ENCODE measurements around the gene CXCR3.

Gene CXCR3

DNA sequence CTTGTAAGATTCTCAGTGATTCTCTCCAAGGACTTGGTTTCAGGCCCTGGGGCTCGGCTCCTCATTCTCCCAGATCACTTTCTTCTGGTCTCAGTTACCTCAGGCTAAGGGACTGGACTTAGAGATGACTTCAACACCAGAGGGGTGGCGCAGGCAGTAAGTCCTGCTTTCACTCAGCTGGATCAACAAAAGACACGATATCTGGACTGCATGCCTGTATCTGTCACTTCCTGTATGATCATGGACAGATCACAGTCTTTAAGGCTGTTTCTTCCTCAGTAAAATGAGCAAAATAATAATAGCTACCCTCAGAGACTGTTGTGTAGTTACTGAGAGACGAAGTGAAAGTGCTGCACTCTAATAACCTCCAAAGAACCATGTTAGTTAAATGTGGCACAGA is 19.5 kb upstream of the CXCR3 start (continued):
- TF ChIP-seq, protein P1, sequence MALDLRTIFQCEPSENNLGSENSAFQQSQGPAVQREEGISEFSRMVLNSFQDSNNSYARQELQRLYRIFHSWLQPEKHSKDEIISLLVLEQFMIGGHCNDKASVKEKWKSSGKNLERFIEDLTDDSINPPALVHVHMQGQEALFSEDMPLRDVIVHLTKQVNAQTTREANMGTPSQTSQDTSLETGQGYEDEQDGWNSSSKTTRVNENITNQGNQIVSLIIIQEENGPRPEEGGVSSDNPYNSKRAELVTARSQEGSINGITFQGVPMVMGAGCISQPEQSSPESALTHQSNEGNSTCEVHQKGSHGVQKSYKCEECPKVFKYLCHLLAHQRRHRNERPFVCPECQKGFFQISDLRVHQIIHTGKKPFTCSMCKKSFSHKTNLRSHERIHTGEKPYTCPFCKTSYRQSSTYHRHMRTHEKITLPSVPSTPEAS (tag by site-specific recombination; IDR thresholded peaks at IDR 0.05): no peak
- TF ChIP-seq ZNF132 (tag by site-specific recombination; IDR thresholded peaks at IDR 0.05; ENCODE audit: borderline replicate concordance): no peak
- no peak for TF ChIP-seq HOXC10 (CRISPR knock-in tag; IDR thresholded peaks at IDR 0.05)
- TF ChIP-seq, protein P2, sequence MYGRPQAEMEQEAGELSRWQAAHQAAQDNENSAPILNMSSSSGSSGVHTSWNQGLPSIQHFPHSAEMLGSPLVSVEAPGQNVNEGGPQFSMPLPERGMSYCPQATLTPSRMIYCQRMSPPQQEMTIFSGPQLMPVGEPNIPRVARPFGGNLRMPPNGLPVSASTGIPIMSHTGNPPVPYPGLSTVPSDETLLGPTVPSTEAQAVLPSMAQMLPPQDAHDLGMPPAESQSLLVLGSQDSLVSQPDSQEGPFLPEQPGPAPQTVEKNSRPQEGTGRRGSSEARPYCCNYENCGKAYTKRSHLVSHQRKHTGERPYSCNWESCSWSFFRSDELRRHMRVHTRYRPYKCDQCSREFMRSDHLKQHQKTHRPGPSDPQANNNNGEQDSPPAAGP (tag by site-specific recombination; IDR thresholded peaks at IDR 0.05): no peak
- no peak for TF ChIP-seq ZNF529 (tag by site-specific recombination; IDR thresholded peaks at IDR 0.05; ENCODE audit: insufficient replicate concordance)
- TF ChIP-seq ZNF610 (tag by site-specific recombination; IDR thresholded peaks at IDR 0.05; ENCODE audit: borderline replicate concordance): no peak
- no peak for TF ChIP-seq ZNF624 (tag by site-specific recombination; IDR thresholded peaks at IDR 0.05)
- TF ChIP-seq, protein P3, sequence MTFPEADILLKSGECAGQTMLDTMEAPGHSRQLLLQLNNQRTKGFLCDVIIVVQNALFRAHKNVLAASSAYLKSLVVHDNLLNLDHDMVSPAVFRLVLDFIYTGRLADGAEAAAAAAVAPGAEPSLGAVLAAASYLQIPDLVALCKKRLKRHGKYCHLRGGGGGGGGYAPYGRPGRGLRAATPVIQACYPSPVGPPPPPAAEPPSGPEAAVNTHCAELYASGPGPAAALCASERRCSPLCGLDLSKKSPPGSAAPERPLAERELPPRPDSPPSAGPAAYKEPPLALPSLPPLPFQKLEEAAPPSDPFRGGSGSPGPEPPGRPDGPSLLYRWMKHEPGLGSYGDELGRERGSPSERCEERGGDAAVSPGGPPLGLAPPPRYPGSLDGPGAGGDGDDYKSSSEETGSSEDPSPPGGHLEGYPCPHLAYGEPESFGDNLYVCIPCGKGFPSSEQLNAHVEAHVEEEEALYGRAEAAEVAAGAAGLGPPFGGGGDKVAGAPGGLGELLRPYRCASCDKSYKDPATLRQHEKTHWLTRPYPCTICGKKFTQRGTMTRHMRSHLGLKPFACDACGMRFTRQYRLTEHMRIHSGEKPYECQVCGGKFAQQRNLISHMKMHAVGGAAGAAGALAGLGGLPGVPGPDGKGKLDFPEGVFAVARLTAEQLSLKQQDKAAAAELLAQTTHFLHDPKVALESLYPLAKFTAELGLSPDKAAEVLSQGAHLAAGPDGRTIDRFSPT (tag by site-specific recombination; IDR thresholded peaks at IDR 0.05): no peak
- TF ChIP-seq ZNF777 (tag by site-specific recombination; IDR thresholded peaks at IDR 0.05; ENCODE audit: borderline replicate concordance): no peak
- no peak for TF ChIP-seq YY1 (tag by site-specific recombination; IDR thresholded peaks at IDR 0.05)
- TF ChIP-seq ZNF426 (tag by site-specific recombination; IDR thresholded peaks at IDR 0.05): no peak
- TF ChIP-seq ZFHX2 (tag by site-specific recombination; conservative IDR thresholded peaks at IDR 0.05): no peak
- no peak for TF ChIP-seq ZBTB48 (tag by site-specific recombination; IDR thresholded peaks at IDR 0.05)
- TF ChIP-seq, protein P4, sequence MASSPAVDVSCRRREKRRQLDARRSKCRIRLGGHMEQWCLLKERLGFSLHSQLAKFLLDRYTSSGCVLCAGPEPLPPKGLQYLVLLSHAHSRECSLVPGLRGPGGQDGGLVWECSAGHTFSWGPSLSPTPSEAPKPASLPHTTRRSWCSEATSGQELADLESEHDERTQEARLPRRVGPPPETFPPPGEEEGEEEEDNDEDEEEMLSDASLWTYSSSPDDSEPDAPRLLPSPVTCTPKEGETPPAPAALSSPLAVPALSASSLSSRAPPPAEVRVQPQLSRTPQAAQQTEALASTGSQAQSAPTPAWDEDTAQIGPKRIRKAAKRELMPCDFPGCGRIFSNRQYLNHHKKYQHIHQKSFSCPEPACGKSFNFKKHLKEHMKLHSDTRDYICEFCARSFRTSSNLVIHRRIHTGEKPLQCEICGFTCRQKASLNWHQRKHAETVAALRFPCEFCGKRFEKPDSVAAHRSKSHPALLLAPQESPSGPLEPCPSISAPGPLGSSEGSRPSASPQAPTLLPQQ (tag by site-specific recombination; IDR thresholded peaks at IDR 0.05): no peak

DNA sequence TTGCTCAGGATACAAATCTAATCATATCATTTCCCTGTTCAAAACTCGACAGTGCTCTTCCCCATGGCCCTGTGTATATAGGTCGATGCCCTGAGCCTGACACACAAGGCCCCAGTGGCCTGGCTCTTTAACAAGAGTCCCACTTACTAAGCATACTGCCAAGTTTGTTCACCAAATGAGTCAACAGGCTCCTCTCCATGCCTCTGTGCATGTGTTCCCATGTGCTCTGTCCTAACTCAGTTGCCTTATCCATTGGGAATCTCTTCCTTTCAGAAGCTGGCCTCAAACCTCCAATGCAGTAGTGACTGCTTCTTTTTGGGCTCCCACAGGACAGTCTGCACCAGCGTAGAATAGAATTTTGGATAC is 18.9 kb upstream of the CXCR3 start:
- Histone ChIP-seq H3K4me3 (ENCODE audit: low read depth, low read length) (no peak overlapping the region), H3K36me3 (ENCODE audit: control insufficient read depth in 2 of 2, insufficient read depth in 1 of 2, low read length in 2 of 2) (no peaks in the 10 kb centered on the region; a peak in 1 of 3 replicates), H3K4me1 (ENCODE audit: control insufficient read depth, insufficient read depth, low read length) (no peaks in the 10 kb centered on the region), H3K9me3 (ENCODE audit: control insufficient read depth, insufficient read depth, low read depth, low read length) (no peaks in the 10 kb centered on the region), H3K27ac (ENCODE audit: extremely low read depth, low read depth, low read length) (no peak overlapping the region)
- ChIA-PET POLR2A (no interaction called here), CTCF (no interaction called here)
- TF ChIP-seq ZNF610 (tag by site-specific recombination; IDR thresholded peaks at IDR 0.05; ENCODE audit: borderline replicate concordance): no peak
- TF ChIP-seq, protein P5, sequence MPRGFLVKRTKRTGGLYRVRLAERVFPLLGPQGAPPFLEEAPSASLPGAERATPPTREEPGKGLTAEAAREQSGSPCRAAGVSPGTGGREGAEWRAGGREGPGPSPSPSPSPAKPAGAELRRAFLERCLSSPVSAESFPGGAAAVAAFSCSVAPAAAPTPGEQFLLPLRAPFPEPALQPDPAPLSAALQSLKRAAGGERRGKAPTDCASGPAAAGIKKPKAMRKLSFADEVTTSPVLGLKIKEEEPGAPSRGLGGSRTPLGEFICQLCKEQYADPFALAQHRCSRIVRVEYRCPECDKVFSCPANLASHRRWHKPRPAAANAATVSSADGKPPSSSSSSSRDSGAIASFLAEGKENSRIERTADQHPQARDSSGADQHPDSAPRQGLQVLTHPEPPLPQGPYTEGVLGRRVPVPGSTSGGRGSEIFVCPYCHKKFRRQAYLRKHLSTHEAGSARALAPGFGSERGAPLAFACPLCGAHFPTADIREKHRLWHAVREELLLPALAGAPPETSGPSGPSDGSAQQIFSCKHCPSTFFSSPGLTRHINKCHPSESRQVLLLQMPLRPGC (tag by site-specific recombination; IDR thresholded peaks at IDR 0.05): no peak
